Liver (tissue), 2 donors: ENCODE data around the gene STX19.

Experiments
- CTCF ChIP-seq: fragments of 150-350 bp; IDR thresholded peaks from 2 replicates; pipeline ENCODE4 v1.5.1; 2017; ENCODE audit warnings: improper control_type of control experiment, low read depth, low read length; ENCODE audit not compliant: missing input control
- YY1 ChIP-seq: IDR thresholded peaks from 2 replicates; pipeline ENCODE4 v1.6.1; 2016; ENCODE audit warnings: antibody characterized with exemption, mild to moderate bottlenecking
- donor health status: healthy.

GRCh38 chr3:93983408-93983807 is 45.0 kb downstream of the STX19 start:
- no peak for TF ChIP-seq CTCF
- no peak for TF ChIP-seq YY1
